HG02943 (cell line): ENCODE measurements around the gene GXYLT1.
"Not testable (repeated sequence)": the region's sequence is repeated elsewhere in the genome, so short reads cannot be mapped to it uniquely, and the experiment has no call there.

Experiments used
- ATAC-seq: cut with Tn5 transposase; IDR thresholded peaks from one replicate; pipeline ENCODE4 v1.9.1; 2021; ENCODE audit warnings: mild to moderate bottlenecking, low read depth, moderate library complexity; ENCODE audit not compliant: unreplicated experiment

Gene GXYLT1

GRCh38 chr12:42144408-42145196, at the start of gene GXYLT1:
GXYLT1 (minus strand) TSS chr12:42144874; CDS start chr12:42144646, 228 bp downstream.
- ATAC-seq, result peak; percentile 90

- ATAC-seq, result no peak
Observed at GRCh38 chr12:42192686-42193085, 48.0 kb upstream of the GXYLT1 start.

- ATAC-seq, result no peak
Observed at GRCh38 chr12:42192258-42192657, 47.6 kb upstream of the GXYLT1 start.

- no peak for ATAC-seq
Observed at GRCh38 chr12:42190376-42190775, 45.7 kb upstream of the GXYLT1 start.

GRCh38 chr12:42188275-42188674, 43.6 kb upstream of the GXYLT1 start:
- ATAC-seq, result not testable (repeated sequence)

- no peak for ATAC-seq
Observed at GRCh38 chr12:42187799-42188198, 43.1 kb upstream of the GXYLT1 start.

- no peak for ATAC-seq
Observed at GRCh38 chr12:42186793-42187192, 42.1 kb upstream of the GXYLT1 start.

GRCh38 chr12:42182394-42182793, 37.7 kb upstream of the GXYLT1 start:
- no peak for ATAC-seq

- ATAC-seq, result no peak
Observed at GRCh38 chr12:42180990-42181596, 36.4 kb upstream of the GXYLT1 start.

GRCh38 chr12:42178101-42178500, 33.4 kb upstream of the GXYLT1 start:
- ATAC-seq, result no peak

- ATAC-seq, result no peak
Observed at GRCh38 chr12:42174978-42175377, 30.3 kb upstream of the GXYLT1 start.

- no peak for ATAC-seq
Observed at GRCh38 chr12:42173961-42174521, 29.4 kb upstream of the GXYLT1 start.

- ATAC-seq, result no peak
Observed at GRCh38 chr12:42172441-42173210, 28.0 kb upstream of the GXYLT1 start.

- ATAC-seq, result no peak
Observed at GRCh38 chr12:42167711-42168110, 23.0 kb upstream of the GXYLT1 start.

- ATAC-seq, result no peak
Observed at GRCh38 chr12:42166501-42166900, 21.8 kb upstream of the GXYLT1 start.

GRCh38 chr12:42163913-42164312, 19.2 kb upstream of the GXYLT1 start:
- no peak for ATAC-seq

- ATAC-seq, result no peak
Observed at GRCh38 chr12:42162965-42163364, 18.3 kb upstream of the GXYLT1 start.

GRCh38 chr12:42162193-42162592, 17.5 kb upstream of the GXYLT1 start:
- no peak for ATAC-seq

GRCh38 chr12:42161529-42161928, 16.9 kb upstream of the GXYLT1 start:
- no peak for ATAC-seq

GRCh38 chr12:42156232-42156631, 11.6 kb upstream of the GXYLT1 start:
- ATAC-seq, result no peak
